ENCODE results near the gene COL8A2.

COL8A2 gene

DNA sequence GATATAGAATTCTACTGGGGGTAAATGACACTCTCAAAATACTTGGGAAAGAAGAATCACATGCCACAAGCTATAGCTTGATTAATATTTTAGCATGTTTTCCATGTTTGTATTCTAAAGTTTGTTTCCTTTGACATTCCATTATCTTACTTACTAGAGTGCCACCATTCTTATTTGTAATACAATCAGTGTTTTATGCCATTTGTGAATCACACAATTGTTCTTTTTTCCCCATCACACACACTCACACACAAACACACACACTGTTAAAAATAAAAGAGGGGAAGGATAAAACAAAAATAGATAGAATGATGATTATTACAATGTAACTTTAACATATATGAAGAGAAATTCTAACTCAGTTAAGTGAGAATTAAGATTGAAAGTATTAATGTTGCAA lies 57.2 kb downstream of the COL8A2 start:
- Histone ChIP-seq H3K36me3 (ENCODE audit: control insufficient read depth in 2 of 2, insufficient read depth in 1 of 2, low read length in 2 of 2) (no peaks in the 10 kb centered on the region), H3K4me3 (ENCODE audit: low read depth, low read length) (no peak overlapping the region), H3K9me3 (ENCODE audit: control insufficient read depth, insufficient read depth, low read depth, low read length) (no peaks in the 10 kb centered on the region), H3K27ac (ENCODE audit: extremely low read depth, low read depth, low read length) (no peak overlapping the region), H3K4me1 (ENCODE audit: control insufficient read depth, insufficient read depth, low read length) (no peaks in the 10 kb centered on the region)
- TF ChIP-seq ZNF623 (tag by site-specific recombination; IDR thresholded peaks at IDR 0.05), result no peak
- ChIA-PET CTCF (no interaction called here), POLR2A (interaction anchor here (0.6 kb wide), 1 partner anchor 24 kb away, joined by 5 read pairs; no protein-coding TSS in a partner anchor)

DNA sequence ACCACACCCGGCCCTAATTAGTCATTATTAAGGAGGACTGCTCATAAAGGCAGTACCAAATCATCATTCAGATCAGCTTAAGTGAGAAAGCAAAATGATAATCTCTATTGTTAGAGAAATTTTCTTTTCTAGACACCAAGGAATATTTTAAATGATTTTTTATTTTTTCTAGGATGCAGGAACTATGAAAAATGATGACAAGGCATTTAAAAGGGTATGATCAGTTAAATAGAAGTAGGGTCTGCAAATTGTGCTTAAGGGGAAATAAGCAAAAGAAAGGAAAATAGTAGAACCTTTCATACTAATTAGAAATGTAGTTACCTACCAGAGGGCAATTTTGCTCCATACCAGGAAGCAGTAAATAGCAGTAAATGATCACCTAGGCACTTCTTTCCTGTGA lies 62.7 kb downstream of the COL8A2 start:
- no peaks in the 10 kb centered on the region for H3K36me3 ChIP-seq (ENCODE audit: control insufficient read depth in 2 of 2, insufficient read depth in 1 of 2, low read length in 2 of 2)
- CTCF ChIA-PET, result interaction anchor here (0.6 kb wide), 1 partner anchor 38 kb away, joined by 3 read pairs; no protein-coding TSS in a partner anchor
- TF ChIP-seq ZNF621 (tag by site-specific recombination; IDR thresholded peaks at IDR 0.05) (no peak), ZNF544 (tag by site-specific recombination; IDR thresholded peaks at IDR 0.05) (no peak), ZNF768 (tag by site-specific recombination; IDR thresholded peaks at IDR 0.05) (no peak), SP3 (tag by site-specific recombination; IDR thresholded peaks at IDR 0.05) (no peak), ZNF169 (tag by site-specific recombination; IDR thresholded peaks at IDR 0.05) (no peak), KLF7 (tag by site-specific recombination; IDR thresholded peaks at IDR 0.05; ENCODE audit: borderline replicate concordance) (no peak), ZNF140 (tag by site-specific recombination; IDR thresholded peaks at IDR 0.05) (no peak), ZNF341 (tag by site-specific recombination; IDR thresholded peaks at IDR 0.05; ENCODE audit: low read depth) (no peak), ZBTB20 (tag by site-specific recombination; IDR thresholded peaks at IDR 0.05) (no peak), MZF1 (tag by site-specific recombination; IDR thresholded peaks at IDR 0.05; ENCODE audit: borderline replicate concordance) (no peak)
- TF ChIP-seq, protein P1, sequence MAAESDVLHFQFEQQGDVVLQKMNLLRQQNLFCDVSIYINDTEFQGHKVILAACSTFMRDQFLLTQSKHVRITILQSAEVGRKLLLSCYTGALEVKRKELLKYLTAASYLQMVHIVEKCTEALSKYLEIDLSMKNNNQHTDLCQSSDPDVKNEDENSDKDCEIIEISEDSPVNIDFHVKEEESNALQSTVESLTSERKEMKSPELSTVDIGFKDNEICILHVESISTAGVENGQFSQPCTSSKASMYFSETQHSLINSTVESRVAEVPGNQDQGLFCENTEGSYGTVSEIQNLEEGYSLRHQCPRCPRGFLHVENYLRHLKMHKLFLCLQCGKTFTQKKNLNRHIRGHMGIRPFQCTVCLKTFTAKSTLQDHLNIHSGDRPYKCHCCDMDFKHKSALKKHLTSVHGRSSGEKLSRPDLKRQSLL (tag by site-specific recombination; IDR thresholded peaks at IDR 0.05), result no peak
- TF ChIP-seq, protein P2, sequence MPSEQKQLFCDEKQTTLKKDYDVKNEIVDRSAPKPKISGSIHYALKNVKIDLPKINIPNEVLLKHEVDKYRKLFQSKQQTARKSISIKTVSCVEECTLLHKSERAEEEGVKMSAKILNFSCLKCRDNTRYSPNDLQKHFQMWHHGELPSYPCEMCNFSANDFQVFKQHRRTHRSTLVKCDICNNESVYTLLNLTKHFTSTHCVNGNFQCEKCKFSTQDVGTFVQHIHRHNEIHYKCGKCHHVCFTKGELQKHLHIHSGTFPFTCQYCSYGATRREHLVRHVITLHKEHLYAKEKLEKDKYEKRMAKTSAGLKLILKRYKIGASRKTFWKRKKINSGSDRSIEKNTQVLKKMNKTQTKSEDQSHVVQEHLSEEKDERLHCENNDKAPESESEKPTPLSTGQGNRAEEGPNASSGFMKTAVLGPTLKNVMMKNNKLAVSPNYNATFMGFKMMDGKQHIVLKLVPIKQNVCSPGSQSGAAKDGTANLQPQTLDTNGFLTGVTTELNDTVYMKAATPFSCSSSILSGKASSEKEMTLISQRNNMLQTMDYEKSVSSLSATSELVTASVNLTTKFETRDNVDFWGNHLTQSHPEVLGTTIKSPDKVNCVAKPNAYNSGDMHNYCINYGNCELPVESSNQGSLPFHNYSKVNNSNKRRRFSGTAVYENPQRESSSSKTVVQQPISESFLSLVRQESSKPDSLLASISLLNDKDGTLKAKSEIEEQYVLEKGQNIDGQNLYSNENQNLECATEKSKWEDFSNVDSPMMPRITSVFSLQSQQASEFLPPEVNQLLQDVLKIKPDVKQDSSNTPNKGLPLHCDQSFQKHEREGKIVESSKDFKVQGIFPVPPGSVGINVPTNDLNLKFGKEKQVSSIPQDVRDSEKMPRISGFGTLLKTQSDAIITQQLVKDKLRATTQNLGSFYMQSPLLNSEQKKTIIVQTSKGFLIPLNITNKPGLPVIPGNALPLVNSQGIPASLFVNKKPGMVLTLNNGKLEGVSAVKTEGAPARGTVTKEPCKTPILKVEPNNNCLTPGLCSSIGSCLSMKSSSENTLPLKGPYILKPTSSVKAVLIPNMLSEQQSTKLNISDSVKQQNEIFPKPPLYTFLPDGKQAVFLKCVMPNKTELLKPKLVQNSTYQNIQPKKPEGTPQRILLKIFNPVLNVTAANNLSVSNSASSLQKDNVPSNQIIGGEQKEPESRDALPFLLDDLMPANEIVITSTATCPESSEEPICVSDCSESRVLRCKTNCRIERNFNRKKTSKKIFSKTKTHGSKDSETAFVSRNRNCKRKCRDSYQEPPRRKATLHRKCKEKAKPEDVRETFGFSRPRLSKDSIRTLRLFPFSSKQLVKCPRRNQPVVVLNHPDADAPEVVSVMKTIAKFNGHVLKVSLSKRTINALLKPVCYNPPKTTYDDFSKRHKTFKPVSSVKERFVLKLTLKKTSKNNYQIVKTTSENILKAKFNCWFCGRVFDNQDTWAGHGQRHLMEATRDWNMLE (tag by site-specific recombination; conservative IDR thresholded peaks at IDR 0.05; ENCODE audit: low read depth), result no peak
- TF ChIP-seq, protein P3, sequence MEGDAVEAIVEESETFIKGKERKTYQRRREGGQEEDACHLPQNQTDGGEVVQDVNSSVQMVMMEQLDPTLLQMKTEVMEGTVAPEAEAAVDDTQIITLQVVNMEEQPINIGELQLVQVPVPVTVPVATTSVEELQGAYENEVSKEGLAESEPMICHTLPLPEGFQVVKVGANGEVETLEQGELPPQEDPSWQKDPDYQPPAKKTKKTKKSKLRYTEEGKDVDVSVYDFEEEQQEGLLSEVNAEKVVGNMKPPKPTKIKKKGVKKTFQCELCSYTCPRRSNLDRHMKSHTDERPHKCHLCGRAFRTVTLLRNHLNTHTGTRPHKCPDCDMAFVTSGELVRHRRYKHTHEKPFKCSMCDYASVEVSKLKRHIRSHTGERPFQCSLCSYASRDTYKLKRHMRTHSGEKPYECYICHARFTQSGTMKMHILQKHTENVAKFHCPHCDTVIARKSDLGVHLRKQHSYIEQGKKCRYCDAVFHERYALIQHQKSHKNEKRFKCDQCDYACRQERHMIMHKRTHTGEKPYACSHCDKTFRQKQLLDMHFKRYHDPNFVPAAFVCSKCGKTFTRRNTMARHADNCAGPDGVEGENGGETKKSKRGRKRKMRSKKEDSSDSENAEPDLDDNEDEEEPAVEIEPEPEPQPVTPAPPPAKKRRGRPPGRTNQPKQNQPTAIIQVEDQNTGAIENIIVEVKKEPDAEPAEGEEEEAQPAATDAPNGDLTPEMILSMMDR (tag by site-specific recombination; IDR thresholded peaks at IDR 0.05), result no peak
- no peak overlapping the region for H3K27ac ChIP-seq (ENCODE audit: extremely low read depth, low read depth, low read length)
- POLR2A ChIA-PET, result no interaction called here
- peaks cover 3% of the 10 kb centered on the region; the same call in 1 of the 2 replicates for H3K4me1 ChIP-seq (ENCODE audit: control insufficient read depth, insufficient read depth, low read length)
- H3K9me3 ChIP-seq (ENCODE audit: control insufficient read depth, insufficient read depth, low read depth, low read length), result no peaks in the 10 kb centered on the region
- H3K4me3 ChIP-seq (ENCODE audit: low read depth, low read length), result no peak overlapping the region

DNA sequence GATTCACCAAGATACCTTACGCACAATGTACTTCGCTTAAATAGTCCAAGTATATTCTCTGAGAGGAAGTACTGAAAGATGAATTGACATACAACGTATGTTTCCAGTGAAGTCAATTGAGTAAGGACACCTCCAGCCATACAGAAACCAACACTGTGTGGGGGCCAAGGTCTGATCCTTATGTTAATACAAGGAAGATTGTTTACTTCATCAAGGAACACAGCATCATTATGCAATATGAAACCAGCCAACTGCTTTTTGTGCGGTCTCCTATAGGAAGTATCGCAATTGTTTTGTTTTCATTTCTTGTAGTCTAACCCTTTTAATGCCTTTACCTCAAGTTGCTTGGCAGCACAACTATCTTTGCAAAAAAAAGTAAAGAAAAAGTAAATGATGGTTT lies 69.3 kb downstream of the COL8A2 start:
- peaks cover 3% of the 10 kb centered on the region; the same call in 1 of the 2 replicates for H3K4me1 ChIP-seq (ENCODE audit: control insufficient read depth, insufficient read depth, low read length)
- H3K36me3 ChIP-seq (ENCODE audit: control insufficient read depth in 2 of 2, insufficient read depth in 1 of 2, low read length in 2 of 2), result peaks cover 0 to 10% of the 10 kb centered on the region in 2 experiments; a peak in 2 of 3 replicates
- H3K9me3 ChIP-seq (ENCODE audit: control insufficient read depth, insufficient read depth, low read depth, low read length), result no peaks in the 10 kb centered on the region
- TF ChIP-seq ZNF132 (tag by site-specific recombination; IDR thresholded peaks at IDR 0.05; ENCODE audit: borderline replicate concordance) (no peak), ZNF214 (tag by site-specific recombination; IDR thresholded peaks at IDR 0.05; ENCODE audit: borderline replicate concordance) (no peak), ZXDB (tag by site-specific recombination; IDR thresholded peaks at IDR 0.05) (no peak), ZBTB48 (tag by site-specific recombination; IDR thresholded peaks at IDR 0.05) (no peak)
- TF ChIP-seq, protein P4, sequence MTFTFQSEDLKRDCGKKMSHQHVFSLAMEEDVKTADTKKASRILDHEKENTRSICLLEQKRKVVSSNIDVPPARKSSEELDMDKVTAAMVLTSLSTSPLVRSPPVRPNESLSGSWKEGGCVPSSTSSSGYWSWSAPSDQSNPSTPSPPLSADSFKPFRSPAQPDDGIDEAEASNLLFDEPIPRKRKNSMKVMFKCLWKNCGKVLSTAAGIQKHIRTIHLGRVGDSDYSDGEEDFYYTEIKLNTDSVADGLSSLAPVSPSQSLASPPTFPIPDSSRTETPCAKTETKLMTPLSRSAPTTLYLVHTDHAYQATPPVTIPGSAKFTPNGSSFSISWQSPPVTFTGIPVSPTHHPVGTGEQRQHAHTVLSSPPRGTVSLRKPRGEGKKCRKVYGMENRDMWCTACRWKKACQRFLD (tag by site-specific recombination; IDR thresholded peaks at IDR 0.05), result no peak
- H3K4me3 ChIP-seq (ENCODE audit: low read depth, low read length), result no peak overlapping the region
- CTCF ChIA-PET, result interaction anchor here (0.5 to 0.9 kb wide), 2 partner anchors 10 to 839 kb away, joined by 3 to 4 read pairs; no protein-coding TSS in a partner anchor
- POLR2A ChIA-PET, result no interaction called here
- H3K27ac ChIP-seq (ENCODE audit: extremely low read depth, low read depth, low read length), result no peak overlapping the region
